ENCODE results near the gene TULP4. TPM values are rescaled to one million over a fixed set of nuclear protein-coding genes. Genes with fewer than 3 reads are reported as not detected.

The TULP4 gene
- total and polyA plus RNA-seq, 2 of the 8 experiments (the other 6 are each of a cell fraction or from before 2014, with no cell fraction given): 7.7 to 51.6 TPM

- H4K8ac ChIP-seq (ENCODE audit: extremely low read depth, insufficient read depth, low read length): no peak overlapping the region
- H3K18ac ChIP-seq (ENCODE audit: extremely low read depth, low read length): no peak overlapping the region
- no peak overlapping the region for H2BK20ac ChIP-seq (ENCODE audit: low read length)
- no peak overlapping the region for H2BK15ac ChIP-seq (ENCODE audit: low read length)
- DNase-seq (ENCODE audit: low read depth in 1 of 2, low spot score in 2 of 2) (no peak), FAIRE-seq (no peak)
- no peak overlapping the region for H2AK5ac ChIP-seq (ENCODE audit: low read depth, low read length)
- H3K79me2 ChIP-seq (ENCODE audit: control insufficient read depth in 1 of 2, insufficient read depth in 2 of 2, low read length in 2 of 2): no peaks in the 10 kb centered on the region
- H2BK5ac ChIP-seq (ENCODE audit: low read depth, low read length): no peak overlapping the region
- no peak overlapping the region for H3K4me2 ChIP-seq (ENCODE audit: insufficient read depth in 1 of 2, low read depth in 2 of 2, low read length in 2 of 2)
- H3K4ac ChIP-seq (replicated peaks; ENCODE audit: insufficient read length, low read depth, low read length): no peak overlapping the region
- H4K91ac ChIP-seq (replicated peaks; ENCODE audit: insufficient read length, low read length): no peak overlapping the region
- no peak overlapping the region for H3K23ac ChIP-seq (ENCODE audit: insufficient read length)
- H2BK12ac ChIP-seq (ENCODE audit: low read depth, low read length): no peak overlapping the region
- H3K36me3 ChIP-seq (ENCODE audit: control insufficient read depth in 2 of 4, insufficient read depth in 4 of 4, low read length in 3 of 4): no peaks in the 10 kb centered on the region
- WGBS, 2 experiments (ENCODE audit: extremely low coverage in 1 of 2, insufficient coverage in 1 of 2, insufficient read length in 1 of 2, insufficient replicate concordance in 2 of 2, low coverage in 1 of 2, low lambda C conversion rate in 2 of 2, missing lambda C conversion rate in 1 of 2): 81% methylated on average over 4 of the region's 6 CpGs; no CpG with 5 or more reads in 1 of the 2 experiments
- no peaks in the 10 kb centered on the region for H4K20me1 ChIP-seq (replicated peaks in 1 of 2; ENCODE audit: control insufficient read depth in 1 of 2, insufficient read depth in 2 of 2, low read length in 2 of 2)
- H2BK120ac ChIP-seq (replicated peaks; ENCODE audit: low read depth, low read length): no peak overlapping the region
- H3K23me2 ChIP-seq (ENCODE audit: low read depth, low read length): no peaks in the 10 kb centered on the region
- ChIA-PET POLR2A (ENCODE audit: partially characterized antibody) (interaction anchor here (1.0 kb wide), 1 partner anchor 9 kb away, joined by 3 read pairs; no protein-coding TSS in a partner anchor), CTCF (ENCODE audit: partially characterized antibody) (interaction anchor here (0.7 to 1.3 kb wide), 5 partner anchors 9 to 154 kb away, joined by 4 to 6 read pairs (median 5); no protein-coding TSS in a partner anchor)
- no peaks in the 10 kb centered on the region; a peak in 1 of 4 replicates for H3K9me3 ChIP-seq (ENCODE audit: insufficient read depth in 2 of 2, low read depth in 1 of 2, low read length in 1 of 2)
- H3K4me3 ChIP-seq (ENCODE audit: extremely low read depth in 1 of 4, insufficient read depth in 2 of 4, low read depth in 3 of 4, low read length in 4 of 4): no peak overlapping the region
- H3K27ac ChIP-seq (ENCODE audit: low read depth, low read length): no peak overlapping the region
- no peaks in the 10 kb centered on the region for H3K79me1 ChIP-seq (ENCODE audit: low read depth, low read length)
- H3K9ac ChIP-seq (replicated peaks in 1 of 4; ENCODE audit: extremely low read depth in 1 of 4, low read depth in 3 of 4, low read length in 3 of 4): no peak overlapping the region
- H2AFZ ChIP-seq (ENCODE audit: low read length): no peak overlapping the region
- H3K27me3 ChIP-seq (replicated peaks in 1 of 4; ENCODE audit: control insufficient read depth in 3 of 4, extremely low read depth in 1 of 4, insufficient read depth in 3 of 4, low read length in 3 of 4): no peaks in the 10 kb centered on the region; a peak in 1 of 7 replicates
- no peak overlapping the region for H4K5ac ChIP-seq (ENCODE audit: insufficient read length, low read depth, low read length)
- H3K14ac ChIP-seq (ENCODE audit: insufficient read length): no peak overlapping the region
- no peaks in the 10 kb centered on the region for H3K4me1 ChIP-seq (replicated peaks in 1 of 4; ENCODE audit: control insufficient read depth in 3 of 4, insufficient read depth in 4 of 4, low read length in 3 of 4)
- H3K56ac ChIP-seq (replicated peaks; ENCODE audit: insufficient read length, low read depth, low read length): no peak overlapping the region
- TF ChIP-seq JUN (IDR thresholded peaks at IDR 0.05; ENCODE audit: low read depth, low read length) (no peak), NRF1 (IDR thresholded peaks at IDR 0.05; ENCODE audit: low read depth, low read length) (no peak), TAF1 (IDR thresholded peaks at IDR 0.05; ENCODE audit: low read depth, low read length) (no peak), RAD21 (IDR thresholded peaks at IDR 0.05 in 1 of 2, conservative IDR thresholded peaks at IDR 0.05 in 1 of 2; ENCODE audit: low read depth in 2 of 2, low read length in 2 of 2) (no peak), TAF7 (optimal IDR thresholded peaks at IDR 0.05; ENCODE audit: borderline replicate concordance, low read depth, low read length) (no peak), EP300 (IDR thresholded peaks at IDR 0.05; ENCODE audit: borderline replicate concordance in 1 of 2, low read depth in 2 of 2, low read length in 2 of 2) (no peak), CHD1 (IDR thresholded peaks at IDR 0.05; ENCODE audit: low read depth, low read length) (no peak), HDAC2 (IDR thresholded peaks at IDR 0.05; ENCODE audit: borderline replicate concordance in 1 of 2, low read depth in 2 of 2, low read length in 2 of 2) (no peak), TCF12 (IDR thresholded peaks at IDR 0.05; ENCODE audit: low read depth, low read length) (no peak), KDM5A (IDR thresholded peaks at IDR 0.05; ENCODE audit: low read length) (no peak), BACH1 (IDR thresholded peaks at IDR 0.05; ENCODE audit: low read length) (no peak), RFX5 (IDR thresholded peaks at IDR 0.05; ENCODE audit: borderline replicate concordance, low read depth, low read length) (no peak), CEBPB (IDR thresholded peaks at IDR 0.05; ENCODE audit: low read depth, low read length) (no peak), RXRA (IDR thresholded peaks at IDR 0.05; ENCODE audit: insufficient read depth, low read depth, low read length) (no peak)
Observed at GRCh38 chr6:158528826-158529225, 216.6 kb downstream of the TULP4 start.
